ENCODE measurements around the gene GATA2.

Gene GATA2

GRCh38 chr3:128432301-128432970, 60.6 kb downstream of the GATA2 start:
- peak in 2 of 3 experiments; percentile 91 to 92 for DNase-seq

GRCh38 chr3:128431803-128432300, 61.1 kb downstream of the GATA2 start:
- DNase-seq: no peak

- DNase-seq: no peak
Observed at GRCh38 chr3:128430731-128431130, 62.3 kb downstream of the GATA2 start.

- DNase-seq: peak in 2 of 3 experiments; percentile 21 to 26
Observed at GRCh38 chr3:128430301-128430700, 62.7 kb downstream of the GATA2 start.

GRCh38 chr3:128429751-128430150, 63.2 kb downstream of the GATA2 start:
- DNase-seq: no peak
